ENCODE measurements around the gene CINP. TPM values are rescaled to one million over a fixed set of nuclear protein-coding genes. Genes with fewer than 3 reads are reported as not detected.

The CINP gene
- total and polyA plus RNA-seq, 2 of the 13 experiments (the other 11 are each of a cell fraction or from before 2014, with no cell fraction given) = 32.8 to 42.8 TPM

DNA sequence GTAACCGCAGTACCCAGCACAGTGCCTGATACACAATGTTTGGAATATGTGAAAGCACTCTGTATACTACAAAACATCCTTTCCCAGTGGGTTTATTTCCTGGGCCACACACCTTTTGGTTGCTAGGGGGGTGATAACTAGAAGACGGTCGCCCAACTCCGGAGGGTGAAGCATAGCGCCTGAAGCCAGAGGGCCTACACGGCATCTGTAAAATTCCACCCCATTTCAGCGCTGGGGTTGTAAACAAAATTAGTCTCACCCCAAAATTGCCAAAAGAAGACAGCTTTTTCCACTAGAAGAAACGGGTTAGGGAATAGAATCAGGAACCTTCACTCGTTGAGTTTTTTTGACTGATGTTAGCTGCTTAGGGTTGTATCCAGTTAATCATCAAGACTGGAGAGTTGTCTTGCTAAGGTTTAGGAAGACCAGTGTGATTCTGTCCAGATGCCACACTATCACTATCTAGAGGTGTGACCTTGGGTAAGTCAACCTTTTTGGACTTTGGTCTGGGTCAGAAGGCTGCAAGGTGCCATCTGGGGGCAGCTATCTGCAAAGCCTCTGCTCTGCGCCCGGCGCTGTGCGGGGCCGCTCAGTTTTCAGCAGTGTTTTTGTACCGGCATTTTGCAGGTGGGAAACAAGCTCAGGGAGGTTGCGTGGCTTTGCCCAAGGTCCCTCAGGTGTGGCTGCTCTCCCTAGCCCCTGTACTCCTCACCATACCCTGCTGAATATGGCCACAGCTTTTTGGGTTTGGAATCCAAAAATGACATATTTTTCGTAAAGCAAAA lies 41.8 kb downstream of the CINP start (continued):
- 0 out of 2 replicates have a peak, but pooled peaks have one; percentile 11 for TF ChIP-seq ZNF674 (CRISPR knock-in tag; IDR thresholded peaks at IDR 0.05; ENCODE audit: low read depth)
- peak; percentile 29; the same call in 1 of the 2 replicates for TF ChIP-seq HDAC2 (CRISPR knock-in tag; IDR thresholded peaks at IDR 0.05)
- no peak for TF ChIP-seq ELF1 (CRISPR knock-in tag; IDR thresholded peaks at IDR 0.05)
- TF ChIP-seq, protein P1, sequence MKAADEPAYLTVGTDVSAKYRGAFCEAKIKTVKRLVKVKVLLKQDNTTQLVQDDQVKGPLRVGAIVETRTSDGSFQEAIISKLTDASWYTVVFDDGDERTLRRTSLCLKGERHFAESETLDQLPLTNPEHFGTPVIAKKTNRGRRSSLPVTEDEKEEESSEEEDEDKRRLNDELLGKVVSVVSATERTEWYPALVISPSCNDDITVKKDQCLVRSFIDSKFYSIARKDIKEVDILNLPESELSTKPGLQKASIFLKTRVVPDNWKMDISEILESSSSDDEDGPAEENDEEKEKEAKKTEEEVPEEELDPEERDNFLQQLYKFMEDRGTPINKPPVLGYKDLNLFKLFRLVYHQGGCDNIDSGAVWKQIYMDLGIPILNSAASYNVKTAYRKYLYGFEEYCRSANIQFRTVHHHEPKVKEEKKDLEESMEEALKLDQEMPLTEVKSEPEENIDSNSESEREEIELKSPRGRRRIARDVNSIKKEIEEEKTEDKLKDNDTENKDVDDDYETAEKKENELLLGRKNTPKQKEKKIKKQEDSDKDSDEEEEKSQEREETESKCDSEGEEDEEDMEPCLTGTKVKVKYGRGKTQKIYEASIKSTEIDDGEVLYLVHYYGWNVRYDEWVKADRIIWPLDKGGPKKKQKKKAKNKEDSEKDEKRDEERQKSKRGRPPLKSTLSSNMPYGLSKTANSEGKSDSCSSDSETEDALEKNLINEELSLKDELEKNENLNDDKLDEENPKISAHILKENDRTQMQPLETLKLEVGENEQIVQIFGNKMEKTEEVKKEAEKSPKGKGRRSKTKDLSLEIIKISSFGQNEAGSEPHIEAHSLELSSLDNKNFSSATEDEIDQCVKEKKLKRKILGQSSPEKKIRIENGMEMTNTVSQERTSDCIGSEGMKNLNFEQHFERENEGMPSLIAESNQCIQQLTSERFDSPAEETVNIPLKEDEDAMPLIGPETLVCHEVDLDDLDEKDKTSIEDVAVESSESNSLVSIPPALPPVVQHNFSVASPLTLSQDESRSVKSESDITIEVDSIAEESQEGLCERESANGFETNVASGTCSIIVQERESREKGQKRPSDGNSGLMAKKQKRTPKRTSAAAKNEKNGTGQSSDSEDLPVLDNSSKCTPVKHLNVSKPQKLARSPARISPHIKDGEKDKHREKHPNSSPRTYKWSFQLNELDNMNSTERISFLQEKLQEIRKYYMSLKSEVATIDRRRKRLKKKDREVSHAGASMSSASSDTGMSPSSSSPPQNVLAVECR (CRISPR knock-in tag; IDR thresholded peaks at IDR 0.05; ENCODE audit: borderline replicate concordance) = peak; percentile 53; the same call in 1 of the 2 replicates
- TF ChIP-seq ZNF878 (CRISPR knock-in tag; IDR thresholded peaks at IDR 0.05) = 0 out of 2 replicates have a peak, but pooled peaks have one; percentile 5
- TF ChIP-seq HNF4A (CRISPR knock-in tag; IDR thresholded peaks at IDR 0.05) = peak; percentile 98
- TF ChIP-seq ZC3H4 (CRISPR knock-in tag; IDR thresholded peaks at IDR 0.05; ENCODE audit: borderline replicate concordance) = peak; percentile 77; the same call in 1 of the 2 replicates
- peak; percentile 26 for TF ChIP-seq HNRNPLL (IDR thresholded peaks at IDR 0.05; ENCODE audit: low read depth, low read length, poor library complexity, severe bottlenecking)
- TF ChIP-seq, protein P2, sequence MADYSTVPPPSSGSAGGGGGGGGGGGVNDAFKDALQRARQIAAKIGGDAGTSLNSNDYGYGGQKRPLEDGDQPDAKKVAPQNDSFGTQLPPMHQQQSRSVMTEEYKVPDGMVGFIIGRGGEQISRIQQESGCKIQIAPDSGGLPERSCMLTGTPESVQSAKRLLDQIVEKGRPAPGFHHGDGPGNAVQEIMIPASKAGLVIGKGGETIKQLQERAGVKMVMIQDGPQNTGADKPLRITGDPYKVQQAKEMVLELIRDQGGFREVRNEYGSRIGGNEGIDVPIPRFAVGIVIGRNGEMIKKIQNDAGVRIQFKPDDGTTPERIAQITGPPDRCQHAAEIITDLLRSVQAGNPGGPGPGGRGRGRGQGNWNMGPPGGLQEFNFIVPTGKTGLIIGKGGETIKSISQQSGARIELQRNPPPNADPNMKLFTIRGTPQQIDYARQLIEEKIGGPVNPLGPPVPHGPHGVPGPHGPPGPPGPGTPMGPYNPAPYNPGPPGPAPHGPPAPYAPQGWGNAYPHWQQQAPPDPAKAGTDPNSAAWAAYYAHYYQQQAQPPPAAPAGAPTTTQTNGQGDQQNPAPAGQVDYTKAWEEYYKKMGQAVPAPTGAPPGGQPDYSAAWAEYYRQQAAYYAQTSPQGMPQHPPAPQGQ (CRISPR knock-in tag; IDR thresholded peaks at IDR 0.05; ENCODE audit: borderline replicate concordance) = no peak
- TF ChIP-seq SALL1 (CRISPR knock-in tag; IDR thresholded peaks at IDR 0.05) = peak; percentile 81
- TF ChIP-seq, protein P3, sequence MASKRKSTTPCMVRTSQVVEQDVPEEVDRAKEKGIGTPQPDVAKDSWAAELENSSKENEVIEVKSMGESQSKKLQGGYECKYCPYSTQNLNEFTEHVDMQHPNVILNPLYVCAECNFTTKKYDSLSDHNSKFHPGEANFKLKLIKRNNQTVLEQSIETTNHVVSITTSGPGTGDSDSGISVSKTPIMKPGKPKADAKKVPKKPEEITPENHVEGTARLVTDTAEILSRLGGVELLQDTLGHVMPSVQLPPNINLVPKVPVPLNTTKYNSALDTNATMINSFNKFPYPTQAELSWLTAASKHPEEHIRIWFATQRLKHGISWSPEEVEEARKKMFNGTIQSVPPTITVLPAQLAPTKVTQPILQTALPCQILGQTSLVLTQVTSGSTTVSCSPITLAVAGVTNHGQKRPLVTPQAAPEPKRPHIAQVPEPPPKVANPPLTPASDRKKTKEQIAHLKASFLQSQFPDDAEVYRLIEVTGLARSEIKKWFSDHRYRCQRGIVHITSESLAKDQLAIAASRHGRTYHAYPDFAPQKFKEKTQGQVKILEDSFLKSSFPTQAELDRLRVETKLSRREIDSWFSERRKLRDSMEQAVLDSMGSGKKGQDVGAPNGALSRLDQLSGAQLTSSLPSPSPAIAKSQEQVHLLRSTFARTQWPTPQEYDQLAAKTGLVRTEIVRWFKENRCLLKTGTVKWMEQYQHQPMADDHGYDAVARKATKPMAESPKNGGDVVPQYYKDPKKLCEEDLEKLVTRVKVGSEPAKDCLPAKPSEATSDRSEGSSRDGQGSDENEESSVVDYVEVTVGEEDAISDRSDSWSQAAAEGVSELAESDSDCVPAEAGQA (IDR thresholded peaks at IDR 0.05; ENCODE audit: low read depth) = no peak
- TF ChIP-seq, protein P3 (CRISPR knock-in tag; IDR thresholded peaks at IDR 0.05; ENCODE audit: borderline replicate concordance) = 0 out of 2 replicates have a peak, but pooled peaks have one; percentile 18
- peak; percentile 43; the same call in 1 of the 2 replicates for TF ChIP-seq TMF1 (CRISPR knock-in tag; IDR thresholded peaks at IDR 0.05; ENCODE audit: low read depth)
- peak; percentile 31; the same call in 1 of the 2 replicates for TF ChIP-seq REPIN1 (CRISPR knock-in tag; IDR thresholded peaks at IDR 0.05; ENCODE audit: borderline replicate concordance, low read depth)
- TF ChIP-seq ZFP36L1 (CRISPR knock-in tag; IDR thresholded peaks at IDR 0.05) = peak; percentile 55; the same call in 1 of the 2 replicates
- no peak for TF ChIP-seq RFXAP (CRISPR knock-in tag; IDR thresholded peaks at IDR 0.05; ENCODE audit: borderline replicate concordance)
- TF ChIP-seq NFRKB (IDR thresholded peaks at IDR 0.05) = no peak
